AG09309 (cell line): ENCODE measurements around the gene FGF23.
A peak's percentile ranks its signal among the peaks of the same experiment; 100 is the strongest.

Experiments used
- DNase-seq: peaks from one replicate; pipeline ENCODE4 v3.0.0-alpha.2; 2010; ENCODE audit warnings: low read depth
- H3K4me3 ChIP-seq: 2 replicates; pipeline ENCODE4 v1.5.1; 2011; ENCODE audit warnings: mild to moderate bottlenecking, low read depth, low read length, moderate library complexity; ENCODE audit not compliant: control insufficient read depth
- CTCF ChIP-seq: IDR thresholded peaks from 2 replicates; pipeline ENCODE4 v1.5.1; 2011; ENCODE audit warnings: mild to moderate bottlenecking, low read depth, low read length, inconsistent platforms; ENCODE audit not compliant: insufficient read depth, control insufficient read depth; ENCODE audit errors: missing control alignments

The FGF23 gene

GRCh38 chr12:4370265-4370664 lies 9.2 kb downstream of the FGF23 start:
- TF ChIP-seq CTCF: no peak
- no peak for DNase-seq
- H3K4me3 ChIP-seq: no peak overlapping the region

GRCh38 chr12:4369548-4369947 lies 10.0 kb downstream of the FGF23 start:
- no peak overlapping the region for H3K4me3 ChIP-seq
- no peak for DNase-seq
- no peak for TF ChIP-seq CTCF

- no peak for TF ChIP-seq CTCF
- no peak for DNase-seq
- no peak overlapping the region for H3K4me3 ChIP-seq
Observed at GRCh38 chr12:4366090-4366489, 13.4 kb downstream of the FGF23 start.

DNA sequence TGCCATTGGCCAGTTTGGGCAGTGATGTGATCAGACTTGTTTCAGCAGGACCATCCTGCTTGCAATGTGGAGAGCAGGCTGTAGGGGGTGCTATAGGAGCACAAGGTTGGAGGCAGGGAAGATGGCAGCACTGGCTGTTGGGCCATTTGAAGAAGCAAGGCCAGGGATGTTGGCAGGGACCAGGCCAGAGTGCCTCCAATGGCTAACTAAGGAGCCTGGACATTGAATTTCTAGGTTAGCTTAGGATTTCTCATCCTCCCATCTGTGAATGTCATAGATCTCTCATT lies 23.5 kb downstream of the FGF23 start:
- DNase-seq: no peak
- no peak overlapping the region for H3K4me3 ChIP-seq
- peak; percentile 49 for TF ChIP-seq CTCF

- no peak for DNase-seq
- no peak for TF ChIP-seq CTCF
- H3K4me3 ChIP-seq: no peak overlapping the region
Observed at GRCh38 chr12:4355156-4356040, 24.1 kb downstream of the FGF23 start.

GRCh38 chr12:4353785-4354208 lies 25.7 kb downstream of the FGF23 start:
- no peak for DNase-seq
- no peak overlapping the region for H3K4me3 ChIP-seq
- TF ChIP-seq CTCF: peak; percentile 37
